ENCODE measurements around the gene MED4.

Gene MED4

DNA sequence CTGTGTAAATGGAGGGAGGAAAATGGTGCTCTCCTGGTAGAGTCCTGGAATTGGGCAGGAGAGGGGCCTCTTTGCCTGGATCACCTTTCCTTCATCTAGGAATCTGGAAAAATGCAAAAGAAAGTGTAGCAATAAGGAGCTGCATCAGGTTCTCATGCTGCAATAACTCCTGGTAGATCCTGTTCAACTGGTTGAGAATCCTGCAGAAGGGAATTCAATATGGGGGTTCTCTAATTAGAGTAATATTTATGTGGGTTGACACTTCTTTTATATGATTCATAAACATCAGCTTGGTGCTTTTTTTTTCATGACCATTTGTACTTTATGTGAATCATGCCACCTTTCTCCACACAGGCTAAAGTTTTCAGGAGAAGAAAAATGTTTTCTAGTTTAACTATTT is 66.8 kb downstream of the MED4 start:
- no peak for DNase-seq

All from NCI-H345 (cell line).